NK-92 (cell line): ENCODE data around the gene TFF1.

ENCODE experiments used
- DNase-seq: peaks from one replicate; lab custom pipeline; 2025; ENCODE audit not compliant: unreplicated experiment; lab: John Stamatoyannopoulos, UW

TFF1 gene

GRCh38 chr21:42382915-42383314 lies 16.6 kb upstream of the TFF1 start:
- DNase-seq: no peak

GRCh38 chr21:42381347-42381984 lies 15.1 kb upstream of the TFF1 start:
- no peak for DNase-seq

- DNase-seq: no peak
These were observed 13.3 kb upstream of the TFF1 start for GRCh38 chr21:42379426-42380215.

- DNase-seq: no peak
These were observed 12.1 kb upstream of the TFF1 start for GRCh38 chr21:42378418-42378817.

GRCh38 chr21:42377951-42378340 lies 11.6 kb upstream of the TFF1 start:
- no peak for DNase-seq

- no peak for DNase-seq
These were observed 11.0 kb upstream of the TFF1 start for GRCh38 chr21:42377211-42377950.

- no peak for DNase-seq
These were observed 10.1 kb upstream of the TFF1 start for GRCh38 chr21:42376338-42376982.

- DNase-seq: no peak
These were observed 9.6 kb upstream of the TFF1 start for GRCh38 chr21:42375966-42376337.

GRCh38 chr21:42375506-42375905 lies 9.2 kb upstream of the TFF1 start:
- DNase-seq: no peak

- DNase-seq: no peak
These were observed 8.6 kb upstream of the TFF1 start for GRCh38 chr21:42374864-42375499.

GRCh38 chr21:42374457-42374856 lies 8.1 kb upstream of the TFF1 start:
- no peak for DNase-seq

GRCh38 chr21:42373908-42374455 lies 7.6 kb upstream of the TFF1 start:
- no peak for DNase-seq

GRCh38 chr21:42373196-42373907 lies 7.0 kb upstream of the TFF1 start:
- DNase-seq: no peak

GRCh38 chr21:42370894-42371654 lies 4.7 kb upstream of the TFF1 start:
- DNase-seq: no peak

GRCh38 chr21:42369821-42370220 lies 3.5 kb upstream of the TFF1 start:
- no peak for DNase-seq

GRCh38 chr21:42367367-42368165 lies 1.2 kb upstream of the TFF1 start:
- no peak for DNase-seq

- DNase-seq: no peak
These were observed 565 bp downstream of the TFF1 start for GRCh38 chr21:42365770-42366169.

GRCh38 chr21:42364304-42364865 lies 1.9 kb downstream of the TFF1 start:
- DNase-seq: no peak
